WTC11 (cell line): ENCODE results near the gene WWOX. TPM values are rescaled to one million over a fixed set of nuclear protein-coding genes. Genes with fewer than 3 reads are reported as not detected.

Source experiments
- ATAC-seq: fragments of 200-7000 bp; cut with Tn5 transposase; 2 replicates; pipeline ENCODE4 v1.10.0; 2021; ENCODE audit warnings: mild to moderate bottlenecking, moderate library complexity
- CTCF ChIA-PET: fragments of 300-600 bp; sonication (Branson Sonifier 250); formaldehyde crosslinking; loops from one replicate; lab custom pipeline; 2021; ENCODE audit warnings: antibody characterized with exemption; lab: Charles Lee
- POLR2A ChIA-PET: fragments of 350-600 bp; sonication (Branson Sonifier 250); formaldehyde crosslinking; loops from one replicate; lab custom pipeline; 2021; ENCODE audit warnings: antibody characterized with exemption; lab: Charles Lee
- DNase-seq: peaks from one replicate; pipeline ENCODE4 v3.0.0; 2021; ENCODE audit warnings: low spot score
- H3K27ac Mint-ChIP-seq: 2 replicates; pipeline ENCODE4 v1.8.0; 2021; ENCODE audit warnings: mixed read lengths
- H3K27me3 Mint-ChIP-seq: 2 replicates; pipeline ENCODE4 v1.8.0; 2021; ENCODE audit warnings: low read depth, mild to moderate bottlenecking, moderate library complexity, mixed read lengths
- H3K36me3 Mint-ChIP-seq: 2 replicates; pipeline ENCODE4 v1.8.0; 2021; ENCODE audit warnings: mixed read lengths
- H3K4me1 Mint-ChIP-seq: 2 replicates; pipeline ENCODE4 v1.8.0; 2022; ENCODE audit warnings: mixed read lengths
- H3K4me3 Mint-ChIP-seq: 2 replicates; pipeline ENCODE4 v1.8.0; 2021; ENCODE audit warnings: mild to moderate bottlenecking, moderate library complexity, mixed read lengths
- H3K9me3 Mint-ChIP-seq: 2 replicates; pipeline ENCODE4 v1.8.0; 2021; ENCODE audit warnings: mixed read lengths
- ATF1 ChIP-seq: sonication (generic); formaldehyde crosslinking; IDR thresholded peaks from 2 replicates; pipeline ENCODE4 v1.8.1; 2023; ENCODE audit warnings: mild to moderate bottlenecking, moderate library complexity, missing genetic modification reagents
- CREM ChIP-seq: sonication (generic); formaldehyde crosslinking; IDR thresholded peaks from 2 replicates; pipeline ENCODE4 v1.8.1; 2022; ENCODE audit warnings: mild to moderate bottlenecking, missing genetic modification reagents, moderate library complexity
- FOXK1 ChIP-seq: sonication (generic); formaldehyde crosslinking; IDR thresholded peaks from 2 replicates; pipeline ENCODE4 v1.8.0; 2022; ENCODE audit warnings: mild to moderate bottlenecking, moderate library complexity, missing genetic modification reagents
- GTF2I ChIP-seq: fragments of 250-450 bp; sonication (Bioruptor Pico); conservative IDR thresholded peaks from 2 replicates; pipeline ENCODE4 v1.4.0; 2021; ENCODE audit warnings: mild to moderate bottlenecking
- JAZF1 ChIP-seq: fragments of 250-450 bp; sonication (Bioruptor Pico); IDR thresholded peaks from 2 replicates; pipeline ENCODE4 v1.9.0; 2021; ENCODE audit warnings: moderate library complexity, mild to moderate bottlenecking, inconsistent platforms
- MXD4 ChIP-seq: fragments of 250-450 bp; sonication (Bioruptor Pico); IDR thresholded peaks from 2 replicates; pipeline ENCODE4 v1.8.0; 2021; ENCODE audit warnings: mild to moderate bottlenecking, moderate library complexity, borderline replicate concordance
- NFE2L1 ChIP-seq: sonication (generic); formaldehyde crosslinking; IDR thresholded peaks from 2 replicates; pipeline ENCODE4 v1.8.1; 2023; ENCODE audit warnings: missing genetic modification reagents
- NR1H2 ChIP-seq: sonication (generic); formaldehyde crosslinking; IDR thresholded peaks from 2 replicates; pipeline ENCODE4 v1.9.0; 2021; ENCODE audit warnings: mild to moderate bottlenecking, moderate library complexity, missing genetic modification reagents
- SP1 ChIP-seq: sonication (generic); formaldehyde crosslinking; conservative IDR thresholded peaks from 2 replicates; pipeline ENCODE4 v1.8.1; 2022; ENCODE audit warnings: missing genetic modification reagents
- ZNF219 ChIP-seq: sonication (generic); formaldehyde crosslinking; IDR thresholded peaks from 2 replicates; pipeline ENCODE4 v1.8.0; 2023; ENCODE audit warnings: missing genetic modification reagents, mild to moderate bottlenecking, borderline replicate concordance
- ZNF232 ChIP-seq: sonication (generic); formaldehyde crosslinking; IDR thresholded peaks from 2 replicates; pipeline ENCODE4 v1.8.0; 2022; ENCODE audit warnings: mild to moderate bottlenecking, missing genetic modification reagents
- ZNF423 ChIP-seq: fragments of 250-450 bp; sonication (Bioruptor Pico); IDR thresholded peaks from 2 replicates; pipeline ENCODE4 v2.1.2; 2022; ENCODE audit warnings: mild to moderate bottlenecking, moderate library complexity
- total RNA-seq: library from RNA; stranded (reverse); gene quantifications from 3 replicates; pipeline ENCODE4 v1.2.3, GENCODE V29; 2021
- TF ChIP-seq, protein P1 (sequence below): sonication (generic); formaldehyde crosslinking; IDR thresholded peaks from 2 replicates; pipeline ENCODE4 v1.8.0; 2023; ENCODE audit warnings: mild to moderate bottlenecking, missing genetic modification reagents
- TF ChIP-seq, protein P2 (sequence below): sonication (generic); formaldehyde crosslinking; IDR thresholded peaks from 2 replicates; pipeline ENCODE4 v1.8.1; 2022; ENCODE audit warnings: low read depth, mild to moderate bottlenecking, moderate library complexity, missing genetic modification reagents, borderline replicate concordance
- TF ChIP-seq, protein P3 (sequence below): sonication (generic); formaldehyde crosslinking; IDR thresholded peaks from 2 replicates; pipeline ENCODE4 v1.8.0; 2023; ENCODE audit warnings: missing genetic modification reagents, mild to moderate bottlenecking, borderline replicate concordance
- TF ChIP-seq, protein P4 (sequence below): sonication (generic); formaldehyde crosslinking; IDR thresholded peaks from 2 replicates; pipeline ENCODE4 v1.8.0; 2022; ENCODE audit warnings: mild to moderate bottlenecking, missing genetic modification reagents
- TF ChIP-seq, protein P5 (sequence below): sonication (generic); formaldehyde crosslinking; IDR thresholded peaks from 2 replicates; pipeline ENCODE4 v1.8.0; 2022; ENCODE audit warnings: mild to moderate bottlenecking, missing genetic modification reagents
- TF ChIP-seq, protein P6 (sequence below): sonication (generic); formaldehyde crosslinking; IDR thresholded peaks from 2 replicates; pipeline ENCODE4 v1.8.1; 2023; ENCODE audit warnings: mild to moderate bottlenecking, moderate library complexity, missing genetic modification reagents
- TF ChIP-seq, protein P7 (sequence below): sonication (generic); formaldehyde crosslinking; IDR thresholded peaks from 2 replicates; pipeline ENCODE4 v1.8.1; 2022; ENCODE audit warnings: mild to moderate bottlenecking, missing genetic modification reagents, moderate library complexity, borderline replicate concordance

WWOX gene
- total RNA-seq, 1 experiment from 2014 or later = 15.7 TPM

DNA sequence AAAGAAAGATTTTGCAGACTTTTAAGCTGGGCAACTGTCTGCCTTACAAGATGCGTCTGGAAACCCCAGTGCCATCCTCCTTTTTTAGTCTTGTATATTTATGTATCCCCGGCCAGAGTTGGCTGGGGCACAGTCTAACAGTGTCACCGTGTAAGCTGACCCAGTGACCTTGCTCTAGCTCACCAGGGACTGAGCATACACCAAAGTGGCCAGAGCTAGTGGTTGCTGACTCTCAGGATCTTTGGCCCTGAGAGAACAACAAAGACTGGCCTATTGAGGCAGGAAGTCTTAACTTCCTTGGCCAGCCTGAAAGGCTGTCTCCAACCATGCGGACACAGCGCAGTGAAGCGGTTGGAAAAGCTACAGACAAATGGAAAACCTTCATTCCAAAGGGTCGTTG, 745.2 kb downstream of the WWOX start:
- no peak for ATAC-seq
- H3K27me3 Mint-ChIP-seq = no peaks in the 10 kb centered on the region
- H3K4me3 Mint-ChIP-seq = no peak overlapping the region
- H3K36me3 Mint-ChIP-seq = no peaks in the 10 kb centered on the region
- peaks cover 4% of the 10 kb centered on the region; the same call in 1 of the 2 replicates for H3K9me3 Mint-ChIP-seq
- TF ChIP-seq FOXK1 (CRISPR knock-in tag) (no peak), NR1H2 (no peak), ZNF219 (CRISPR knock-in tag) (no peak), JAZF1 (CRISPR knock-in tag) (no peak), ATF1 (CRISPR knock-in tag) (no peak), GTF2I (CRISPR knock-in tag) (no peak), NFE2L1 (CRISPR knock-in tag) (no peak), SP1 (no peak), MXD4 (CRISPR knock-in tag) (no peak), CREM (CRISPR knock-in tag) (no peak), ZNF423 (no peak), ZNF232 (CRISPR knock-in tag) (no peak)
- TF ChIP-seq, protein P1, sequence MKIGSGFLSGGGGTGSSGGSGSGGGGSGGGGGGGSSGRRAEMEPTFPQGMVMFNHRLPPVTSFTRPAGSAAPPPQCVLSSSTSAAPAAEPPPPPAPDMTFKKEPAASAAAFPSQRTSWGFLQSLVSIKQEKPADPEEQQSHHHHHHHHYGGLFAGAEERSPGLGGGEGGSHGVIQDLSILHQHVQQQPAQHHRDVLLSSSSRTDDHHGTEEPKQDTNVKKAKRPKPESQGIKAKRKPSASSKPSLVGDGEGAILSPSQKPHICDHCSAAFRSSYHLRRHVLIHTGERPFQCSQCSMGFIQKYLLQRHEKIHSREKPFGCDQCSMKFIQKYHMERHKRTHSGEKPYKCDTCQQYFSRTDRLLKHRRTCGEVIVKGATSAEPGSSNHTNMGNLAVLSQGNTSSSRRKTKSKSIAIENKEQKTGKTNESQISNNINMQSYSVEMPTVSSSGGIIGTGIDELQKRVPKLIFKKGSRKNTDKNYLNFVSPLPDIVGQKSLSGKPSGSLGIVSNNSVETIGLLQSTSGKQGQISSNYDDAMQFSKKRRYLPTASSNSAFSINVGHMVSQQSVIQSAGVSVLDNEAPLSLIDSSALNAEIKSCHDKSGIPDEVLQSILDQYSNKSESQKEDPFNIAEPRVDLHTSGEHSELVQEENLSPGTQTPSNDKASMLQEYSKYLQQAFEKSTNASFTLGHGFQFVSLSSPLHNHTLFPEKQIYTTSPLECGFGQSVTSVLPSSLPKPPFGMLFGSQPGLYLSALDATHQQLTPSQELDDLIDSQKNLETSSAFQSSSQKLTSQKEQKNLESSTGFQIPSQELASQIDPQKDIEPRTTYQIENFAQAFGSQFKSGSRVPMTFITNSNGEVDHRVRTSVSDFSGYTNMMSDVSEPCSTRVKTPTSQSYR (CRISPR knock-in tag) = no peak
- TF ChIP-seq, protein P2, sequence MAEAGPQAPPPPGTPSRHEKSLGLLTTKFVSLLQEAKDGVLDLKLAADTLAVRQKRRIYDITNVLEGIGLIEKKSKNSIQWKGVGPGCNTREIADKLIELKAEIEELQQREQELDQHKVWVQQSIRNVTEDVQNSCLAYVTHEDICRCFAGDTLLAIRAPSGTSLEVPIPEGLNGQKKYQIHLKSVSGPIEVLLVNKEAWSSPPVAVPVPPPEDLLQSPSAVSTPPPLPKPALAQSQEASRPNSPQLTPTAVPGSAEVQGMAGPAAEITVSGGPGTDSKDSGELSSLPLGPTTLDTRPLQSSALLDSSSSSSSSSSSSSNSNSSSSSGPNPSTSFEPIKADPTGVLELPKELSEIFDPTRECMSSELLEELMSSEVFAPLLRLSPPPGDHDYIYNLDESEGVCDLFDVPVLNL (CRISPR knock-in tag) = no peak
- TF ChIP-seq, protein P3, sequence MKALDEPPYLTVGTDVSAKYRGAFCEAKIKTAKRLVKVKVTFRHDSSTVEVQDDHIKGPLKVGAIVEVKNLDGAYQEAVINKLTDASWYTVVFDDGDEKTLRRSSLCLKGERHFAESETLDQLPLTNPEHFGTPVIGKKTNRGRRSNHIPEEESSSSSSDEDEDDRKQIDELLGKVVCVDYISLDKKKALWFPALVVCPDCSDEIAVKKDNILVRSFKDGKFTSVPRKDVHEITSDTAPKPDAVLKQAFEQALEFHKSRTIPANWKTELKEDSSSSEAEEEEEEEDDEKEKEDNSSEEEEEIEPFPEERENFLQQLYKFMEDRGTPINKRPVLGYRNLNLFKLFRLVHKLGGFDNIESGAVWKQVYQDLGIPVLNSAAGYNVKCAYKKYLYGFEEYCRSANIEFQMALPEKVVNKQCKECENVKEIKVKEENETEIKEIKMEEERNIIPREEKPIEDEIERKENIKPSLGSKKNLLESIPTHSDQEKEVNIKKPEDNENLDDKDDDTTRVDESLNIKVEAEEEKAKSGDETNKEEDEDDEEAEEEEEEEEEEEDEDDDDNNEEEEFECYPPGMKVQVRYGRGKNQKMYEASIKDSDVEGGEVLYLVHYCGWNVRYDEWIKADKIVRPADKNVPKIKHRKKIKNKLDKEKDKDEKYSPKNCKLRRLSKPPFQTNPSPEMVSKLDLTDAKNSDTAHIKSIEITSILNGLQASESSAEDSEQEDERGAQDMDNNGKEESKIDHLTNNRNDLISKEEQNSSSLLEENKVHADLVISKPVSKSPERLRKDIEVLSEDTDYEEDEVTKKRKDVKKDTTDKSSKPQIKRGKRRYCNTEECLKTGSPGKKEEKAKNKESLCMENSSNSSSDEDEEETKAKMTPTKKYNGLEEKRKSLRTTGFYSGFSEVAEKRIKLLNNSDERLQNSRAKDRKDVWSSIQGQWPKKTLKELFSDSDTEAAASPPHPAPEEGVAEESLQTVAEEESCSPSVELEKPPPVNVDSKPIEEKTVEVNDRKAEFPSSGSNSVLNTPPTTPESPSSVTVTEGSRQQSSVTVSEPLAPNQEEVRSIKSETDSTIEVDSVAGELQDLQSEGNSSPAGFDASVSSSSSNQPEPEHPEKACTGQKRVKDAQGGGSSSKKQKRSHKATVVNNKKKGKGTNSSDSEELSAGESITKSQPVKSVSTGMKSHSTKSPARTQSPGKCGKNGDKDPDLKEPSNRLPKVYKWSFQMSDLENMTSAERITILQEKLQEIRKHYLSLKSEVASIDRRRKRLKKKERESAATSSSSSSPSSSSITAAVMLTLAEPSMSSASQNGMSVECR = no peak
- TF ChIP-seq, protein P4, sequence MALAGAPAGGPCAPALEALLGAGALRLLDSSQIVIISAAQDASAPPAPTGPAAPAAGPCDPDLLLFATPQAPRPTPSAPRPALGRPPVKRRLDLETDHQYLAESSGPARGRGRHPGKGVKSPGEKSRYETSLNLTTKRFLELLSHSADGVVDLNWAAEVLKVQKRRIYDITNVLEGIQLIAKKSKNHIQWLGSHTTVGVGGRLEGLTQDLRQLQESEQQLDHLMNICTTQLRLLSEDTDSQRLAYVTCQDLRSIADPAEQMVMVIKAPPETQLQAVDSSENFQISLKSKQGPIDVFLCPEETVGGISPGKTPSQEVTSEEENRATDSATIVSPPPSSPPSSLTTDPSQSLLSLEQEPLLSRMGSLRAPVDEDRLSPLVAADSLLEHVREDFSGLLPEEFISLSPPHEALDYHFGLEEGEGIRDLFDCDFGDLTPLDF (CRISPR knock-in tag) = no peak
- TF ChIP-seq, protein P5, sequence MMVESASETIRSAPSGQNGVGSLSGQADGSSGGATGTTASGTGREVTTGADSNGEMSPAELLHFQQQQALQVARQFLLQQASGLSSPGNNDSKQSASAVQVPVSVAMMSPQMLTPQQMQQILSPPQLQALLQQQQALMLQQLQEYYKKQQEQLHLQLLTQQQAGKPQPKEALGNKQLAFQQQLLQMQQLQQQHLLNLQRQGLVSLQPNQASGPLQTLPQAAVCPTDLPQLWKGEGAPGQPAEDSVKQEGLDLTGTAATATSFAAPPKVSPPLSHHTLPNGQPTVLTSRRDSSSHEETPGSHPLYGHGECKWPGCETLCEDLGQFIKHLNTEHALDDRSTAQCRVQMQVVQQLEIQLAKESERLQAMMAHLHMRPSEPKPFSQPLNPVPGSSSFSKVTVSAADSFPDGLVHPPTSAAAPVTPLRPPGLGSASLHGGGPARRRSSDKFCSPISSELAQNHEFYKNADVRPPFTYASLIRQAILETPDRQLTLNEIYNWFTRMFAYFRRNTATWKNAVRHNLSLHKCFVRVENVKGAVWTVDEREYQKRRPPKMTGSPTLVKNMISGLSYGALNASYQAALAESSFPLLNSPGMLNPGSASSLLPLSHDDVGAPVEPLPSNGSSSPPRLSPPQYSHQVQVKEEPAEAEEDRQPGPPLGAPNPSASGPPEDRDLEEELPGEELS (CRISPR knock-in tag) = no peak
- TF ChIP-seq, protein P6, sequence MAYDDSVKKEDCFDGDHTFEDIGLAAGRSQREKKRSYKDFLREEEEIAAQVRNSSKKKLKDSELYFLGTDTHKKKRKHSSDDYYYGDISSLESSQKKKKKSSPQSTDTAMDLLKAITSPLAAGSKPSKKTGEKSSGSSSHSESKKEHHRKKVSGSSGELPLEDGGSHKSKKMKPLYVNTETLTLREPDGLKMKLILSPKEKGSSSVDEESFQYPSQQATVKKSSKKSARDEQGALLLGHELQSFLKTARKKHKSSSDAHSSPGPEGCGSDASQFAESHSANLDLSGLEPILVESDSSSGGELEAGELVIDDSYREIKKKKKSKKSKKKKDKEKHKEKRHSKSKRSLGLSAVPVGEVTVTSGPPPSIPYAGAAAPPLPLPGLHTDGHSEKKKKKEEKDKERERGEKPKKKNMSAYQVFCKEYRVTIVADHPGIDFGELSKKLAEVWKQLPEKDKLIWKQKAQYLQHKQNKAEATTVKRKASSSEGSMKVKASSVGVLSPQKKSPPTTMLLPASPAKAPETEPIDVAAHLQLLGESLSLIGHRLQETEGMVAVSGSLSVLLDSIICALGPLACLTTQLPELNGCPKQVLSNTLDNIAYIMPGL (CRISPR knock-in tag) = no peak
- TF ChIP-seq, protein P7, sequence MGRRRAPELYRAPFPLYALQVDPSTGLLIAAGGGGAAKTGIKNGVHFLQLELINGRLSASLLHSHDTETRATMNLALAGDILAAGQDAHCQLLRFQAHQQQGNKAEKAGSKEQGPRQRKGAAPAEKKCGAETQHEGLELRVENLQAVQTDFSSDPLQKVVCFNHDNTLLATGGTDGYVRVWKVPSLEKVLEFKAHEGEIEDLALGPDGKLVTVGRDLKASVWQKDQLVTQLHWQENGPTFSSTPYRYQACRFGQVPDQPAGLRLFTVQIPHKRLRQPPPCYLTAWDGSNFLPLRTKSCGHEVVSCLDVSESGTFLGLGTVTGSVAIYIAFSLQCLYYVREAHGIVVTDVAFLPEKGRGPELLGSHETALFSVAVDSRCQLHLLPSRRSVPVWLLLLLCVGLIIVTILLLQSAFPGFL (CRISPR knock-in tag) = no peak
- ChIA-PET CTCF (interaction anchor here (0.8 kb wide), 1 partner anchor 75 kb away, joined by 3 read pairs; no protein-coding TSS in a partner anchor), POLR2A (no interaction called here)
- no peak for DNase-seq
- no peaks in the 10 kb centered on the region for H3K4me1 Mint-ChIP-seq
- no peak overlapping the region for H3K27ac Mint-ChIP-seq
